Liver (tissue), 9 donors: Measurements from ENCODE around the gene TPD52L1. TPM values are rescaled to one million over a fixed set of nuclear protein-coding genes. Genes with fewer than 3 reads are reported as not detected.
A peak's percentile ranks its signal among the peaks of the same experiment; 100 is the strongest.

ENCODE experiments used
- DNase-seq: peaks from one replicate; pipeline ENCODE4 v3.0.0-alpha.2; 2017; ENCODE audit warnings: low spot score
- H3K27ac ChIP-seq, 2 donors: one replicate each; pipeline ENCODE4 v1.7.0; 2013; ENCODE audit warnings: inconsistent platforms in 2 of 2, low read length in 2 of 2, control low read depth in 1 of 2, low read depth in 1 of 2, mild to moderate bottlenecking in 1 of 2
- H3K27me3 ChIP-seq, 4 donors: one replicate each; pipeline versions ENCODE4 v1.6.1 to v1.7.0; 2013; ENCODE audit warnings: low read length in 3 of 4, inconsistent platforms in 1 of 4, mild to moderate bottlenecking in 1 of 4, moderate library complexity in 1 of 4; ENCODE audit not compliant: control insufficient read depth in 4 of 4, insufficient read depth in 4 of 4
- H3K36me3 ChIP-seq, 4 donors: one replicate each; pipeline versions ENCODE4 v1.6.1 to v1.7.0; 2013; ENCODE audit warnings: low read length in 3 of 4, mild to moderate bottlenecking in 3 of 4, low read depth in 1 of 4, moderate library complexity in 1 of 4; ENCODE audit not compliant: control insufficient read depth in 4 of 4, insufficient read depth in 3 of 4
- H3K4me1 ChIP-seq, 4 donors: one replicate each; pipeline versions ENCODE4 v1.6.1 to v1.7.0; 2013; ENCODE audit warnings: low read length in 3 of 4, mild to moderate bottlenecking in 3 of 4, moderate library complexity in 1 of 4; ENCODE audit not compliant: control insufficient read depth in 4 of 4, insufficient read depth in 4 of 4
- H3K4me3 ChIP-seq, 3 donors: one replicate each; pipeline versions ENCODE4 v1.6.1 to v1.7.0; 2013; ENCODE audit warnings: low read length in 3 of 3, control low read depth in 1 of 3, low read depth in 1 of 3, mild to moderate bottlenecking in 1 of 3
- H3K9ac ChIP-seq, 2 donors: one replicate each; pipeline ENCODE4 v1.7.0; 2013; ENCODE audit warnings: low read length in 2 of 2, mild to moderate bottlenecking in 2 of 2, moderate library complexity in 2 of 2, control low read depth in 1 of 2, low read depth in 1 of 2
- H3K9me3 ChIP-seq, 4 donors: one replicate each; pipeline versions ENCODE4 v1.6.1 to v1.7.0; 2013; ENCODE audit warnings: low read length in 3 of 4; ENCODE audit not compliant: control insufficient read depth in 4 of 4
- CTCF ChIP-seq: fragments of 150-350 bp; IDR thresholded peaks from 2 replicates; pipeline ENCODE4 v1.5.1; 2017; ENCODE audit warnings: improper control_type of control experiment, low read depth, low read length; ENCODE audit not compliant: missing input control
- EGR1 ChIP-seq, 2 donors: IDR thresholded peaks; 2 replicates each; pipeline ENCODE4 v1.6.1; 2016 to 2018; ENCODE audit warnings: antibody characterized with exemption in 2 of 2, low read depth in 2 of 2
- FOXA1 ChIP-seq: IDR thresholded peaks from 2 replicates; pipeline ENCODE4 v1.6.1; 2016; ENCODE audit warnings: antibody characterized with exemption
- FOXA2 ChIP-seq: IDR thresholded peaks from 2 replicates; pipeline ENCODE4 v1.6.1; 2016; ENCODE audit warnings: antibody characterized with exemption
- GABPA ChIP-seq, 2 donors: IDR thresholded peaks in 1 of 2; conservative IDR thresholded peaks in 1 of 2; 2 replicates each; pipeline ENCODE4 v1.6.1; 2016; ENCODE audit warnings: antibody characterized with exemption in 2 of 2, mild to moderate bottlenecking in 1 of 2, moderate library complexity in 1 of 2
- HNF4A ChIP-seq, 2 donors: conservative IDR thresholded peaks; 2 replicates each; pipeline ENCODE4 v1.6.1; 2016; ENCODE audit warnings: antibody characterized with exemption in 2 of 2, mild to moderate bottlenecking in 2 of 2
- HNF4G ChIP-seq: IDR thresholded peaks from 2 replicates; pipeline ENCODE4 v1.6.1; 2016; ENCODE audit warnings: antibody characterized with exemption
- JUND ChIP-seq, 2 donors: IDR thresholded peaks; 2 replicates each; pipeline ENCODE4 v1.6.1; 2016; ENCODE audit warnings: antibody characterized with exemption in 2 of 2
- NR2F2 ChIP-seq: IDR thresholded peaks from 2 replicates; pipeline ENCODE4 v1.6.1; 2016; ENCODE audit warnings: antibody characterized with exemption
- RAD21 ChIP-seq, 2 donors: IDR thresholded peaks; 2 replicates each; pipeline ENCODE4 v1.6.1; 2016; ENCODE audit warnings: antibody characterized with exemption in 2 of 2, mild to moderate bottlenecking in 2 of 2
- RXRA ChIP-seq, 2 donors: IDR thresholded peaks; 2 replicates each; pipeline ENCODE4 v1.6.1; 2017 to 2018; ENCODE audit warnings: antibody characterized with exemption in 2 of 2, mild to moderate bottlenecking in 1 of 2
- SP1 ChIP-seq: IDR thresholded peaks from 2 replicates; pipeline ENCODE4 v1.6.1; 2018; ENCODE audit warnings: antibody characterized with exemption, mild to moderate bottlenecking
- TAF1 ChIP-seq: conservative IDR thresholded peaks from 2 replicates; pipeline ENCODE4 v1.6.1; 2016; ENCODE audit warnings: antibody characterized with exemption, mild to moderate bottlenecking
- YY1 ChIP-seq: IDR thresholded peaks from 2 replicates; pipeline ENCODE4 v1.6.1; 2016; ENCODE audit warnings: antibody characterized with exemption, mild to moderate bottlenecking
- ZBTB33 ChIP-seq: IDR thresholded peaks from 2 replicates; pipeline ENCODE4 v1.6.1; 2016; ENCODE audit warnings: antibody characterized with exemption
- WGBS: extraction: QIAGEN DNeasy Blood & Tissue Kit; methylation state at CpG from one replicate; pipeline ENCODE4 v1.1.7; 2013; 5-methylcytosine and 5-hydroxymethylcytosine counted together
- polyA plus RNA-seq, 2 donors: library from polyadenylated mRNA; stranded (reverse) in 1 of 2; unstranded in 1 of 2; fragments of 200-250 nt in 1 of 2; fragments of >200 nt in 1 of 2; fragmentation: Nextera tagmentation in 1 of 2; extraction: Ambion mirVana in 1 of 2; gene quantifications; one replicate each; pipeline versions ENCODE4 v1.2.1 to v1.2.3, GENCODE V29; 2013 to 2015
- total RNA-seq, 2 donors: library from RNA; depleted of rRNA; stranded (reverse); fragments of >200 nt; gene quantifications; one replicate each; pipeline ENCODE4 v1.2.3, GENCODE V29; 2014
- TF ChIP-seq, protein P1 (sequence below): IDR thresholded peaks from 2 replicates; pipeline ENCODE4 v1.6.1; 2016; ENCODE audit warnings: antibody characterized with exemption, mild to moderate bottlenecking
- TF ChIP-seq, protein P2 (sequence below): IDR thresholded peaks from 2 replicates; pipeline ENCODE4 v1.6.1; 2016; ENCODE audit warnings: antibody characterized with exemption
- TF ChIP-seq, protein P3 (sequence below): IDR thresholded peaks from 2 replicates; pipeline ENCODE4 v1.6.1; 2016; ENCODE audit warnings: antibody characterized with exemption
- donor health status: healthy.
- donor health status: healthy.
- donor health status: healthy.
- donor health status: healthy.
- donor health status: healthy.

TPD52L1 gene
- total and polyA plus RNA-seq, 4 donors, result 8.9 to 66.4 (median 56.6) TPM

GRCh38 chr6:125294925-125295324, 141.4 kb downstream of the TPD52L1 start:
- H3K4me3 ChIP-seq, result no peak overlapping the region
- WGBS, result 43% methylated on average over 3 of the region's 3 CpGs
- H3K27ac ChIP-seq, result no peak overlapping the region
- no peak for TF ChIP-seq SP1
- no peak for TF ChIP-seq TAF1
- TF ChIP-seq RAD21 (IDR thresholded peaks at IDR 0.05), result peak; percentile 10 to 27
- TF ChIP-seq YY1, result peak; percentile 54
- TF ChIP-seq RXRA (IDR thresholded peaks at IDR 0.05), result peak; percentile 13 to 59
- peak; percentile 84 for TF ChIP-seq FOXA2
- no peak for TF ChIP-seq NR2F2
- TF ChIP-seq, protein P1, sequence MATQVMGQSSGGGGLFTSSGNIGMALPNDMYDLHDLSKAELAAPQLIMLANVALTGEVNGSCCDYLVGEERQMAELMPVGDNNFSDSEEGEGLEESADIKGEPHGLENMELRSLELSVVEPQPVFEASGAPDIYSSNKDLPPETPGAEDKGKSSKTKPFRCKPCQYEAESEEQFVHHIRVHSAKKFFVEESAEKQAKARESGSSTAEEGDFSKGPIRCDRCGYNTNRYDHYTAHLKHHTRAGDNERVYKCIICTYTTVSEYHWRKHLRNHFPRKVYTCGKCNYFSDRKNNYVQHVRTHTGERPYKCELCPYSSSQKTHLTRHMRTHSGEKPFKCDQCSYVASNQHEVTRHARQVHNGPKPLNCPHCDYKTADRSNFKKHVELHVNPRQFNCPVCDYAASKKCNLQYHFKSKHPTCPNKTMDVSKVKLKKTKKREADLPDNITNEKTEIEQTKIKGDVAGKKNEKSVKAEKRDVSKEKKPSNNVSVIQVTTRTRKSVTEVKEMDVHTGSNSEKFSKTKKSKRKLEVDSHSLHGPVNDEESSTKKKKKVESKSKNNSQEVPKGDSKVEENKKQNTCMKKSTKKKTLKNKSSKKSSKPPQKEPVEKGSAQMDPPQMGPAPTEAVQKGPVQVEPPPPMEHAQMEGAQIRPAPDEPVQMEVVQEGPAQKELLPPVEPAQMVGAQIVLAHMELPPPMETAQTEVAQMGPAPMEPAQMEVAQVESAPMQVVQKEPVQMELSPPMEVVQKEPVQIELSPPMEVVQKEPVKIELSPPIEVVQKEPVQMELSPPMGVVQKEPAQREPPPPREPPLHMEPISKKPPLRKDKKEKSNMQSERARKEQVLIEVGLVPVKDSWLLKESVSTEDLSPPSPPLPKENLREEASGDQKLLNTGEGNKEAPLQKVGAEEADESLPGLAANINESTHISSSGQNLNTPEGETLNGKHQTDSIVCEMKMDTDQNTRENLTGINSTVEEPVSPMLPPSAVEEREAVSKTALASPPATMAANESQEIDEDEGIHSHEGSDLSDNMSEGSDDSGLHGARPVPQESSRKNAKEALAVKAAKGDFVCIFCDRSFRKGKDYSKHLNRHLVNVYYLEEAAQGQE, result no peak
- TF ChIP-seq EGR1 (IDR thresholded peaks at IDR 0.05; ENCODE audit: low read depth in 2 of 2), result peak in 1 of 2 donors; percentile 35
- TF ChIP-seq ZBTB33, result peak; percentile 16
- peak; percentile 64 to 71 for TF ChIP-seq HNF4A (conservative IDR thresholded peaks at IDR 0.05)
- TF ChIP-seq HNF4G, result no peak
- TF ChIP-seq FOXA1, result peak; percentile 59
- TF ChIP-seq, protein P2, sequence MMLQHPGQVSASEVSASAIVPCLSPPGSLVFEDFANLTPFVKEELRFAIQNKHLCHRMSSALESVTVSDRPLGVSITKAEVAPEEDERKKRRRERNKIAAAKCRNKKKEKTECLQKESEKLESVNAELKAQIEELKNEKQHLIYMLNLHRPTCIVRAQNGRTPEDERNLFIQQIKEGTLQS, result no peak
- TF ChIP-seq, protein P3, sequence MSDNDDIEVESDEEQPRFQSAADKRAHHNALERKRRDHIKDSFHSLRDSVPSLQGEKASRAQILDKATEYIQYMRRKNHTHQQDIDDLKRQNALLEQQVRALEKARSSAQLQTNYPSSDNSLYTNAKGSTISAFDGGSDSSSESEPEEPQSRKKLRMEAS, result peak; percentile 61
- no peak for TF ChIP-seq CTCF
- no peak for TF ChIP-seq JUND (IDR thresholded peaks at IDR 0.05)
- TF ChIP-seq GABPA (IDR thresholded peaks at IDR 0.05 in 1 of 2, conservative IDR thresholded peaks at IDR 0.05 in 1 of 2), result no peak
- H3K9ac ChIP-seq, result no peak overlapping the region
- H3K9me3 ChIP-seq, result no peaks in the 10 kb centered on the region
- no peaks in the 10 kb centered on the region for H3K27me3 ChIP-seq
- peaks cover 3 to 26% (median 7%) of the 10 kb centered on the region in 4 donors for H3K36me3 ChIP-seq
- no peak for DNase-seq
- peaks cover 3 to 16% (median 6%) of the 10 kb centered on the region in 4 donors for H3K4me1 ChIP-seq
